GM21825 (cell line): Measurements from ENCODE around the gene PRSS56.

Experiments used
- ATAC-seq: cut with Tn5 transposase; IDR thresholded peaks from one replicate; pipeline ENCODE4 v1.9.1; 2021; ENCODE audit warnings: mild to moderate bottlenecking, moderate library complexity; ENCODE audit not compliant: unreplicated experiment

The PRSS56 gene

GRCh38 chr2:232540441-232541041, 20.4 kb downstream of the PRSS56 start:
- ATAC-seq, result no peak

GRCh38 chr2:232541195-232541960, 21.2 kb downstream of the PRSS56 start:
- ATAC-seq, result no peak

GRCh38 chr2:232541961-232542714, 21.9 kb downstream of the PRSS56 start:
- ATAC-seq, result no peak

GRCh38 chr2:232542715-232543467, 22.7 kb downstream of the PRSS56 start:
- ATAC-seq, result no peak

- ATAC-seq, result no peak
Observed at GRCh38 chr2:232543491-232543890, 23.3 kb downstream of the PRSS56 start.

GRCh38 chr2:232543928-232544631, 23.9 kb downstream of the PRSS56 start:
- ATAC-seq, result no peak

- ATAC-seq, result no peak
Observed at GRCh38 chr2:232544674-232545073, 24.5 kb downstream of the PRSS56 start.

- ATAC-seq, result no peak
Observed at GRCh38 chr2:232545511-232546375, 25.6 kb downstream of the PRSS56 start.

- no peak for ATAC-seq
Observed at GRCh38 chr2:232547991-232548390, 27.8 kb downstream of the PRSS56 start.

- no peak for ATAC-seq
Observed at GRCh38 chr2:232549655-232550353, 29.6 kb downstream of the PRSS56 start.

GRCh38 chr2:232550354-232551249, 30.4 kb downstream of the PRSS56 start, which contains the start of the genes EIF4E2 and TIGD1:
TSS of gene EIF4E2 (plus strand) at chr2:232550689. CDS start at chr2:232550725, 36 bp downstream.
TSS of gene TIGD1 (minus strand) at chr2:232550557. CDS start at chr2:232549882, 675 bp downstream.
- peak; percentile 89 for ATAC-seq

GRCh38 chr2:232551250-232551638, 31.1 kb downstream of the PRSS56 start:
- ATAC-seq, result no peak

- no peak for ATAC-seq
Observed at GRCh38 chr2:232551776-232552175, 31.6 kb downstream of the PRSS56 start.

GRCh38 chr2:232556426-232556825, 36.2 kb downstream of the PRSS56 start:
- ATAC-seq, result no peak

- ATAC-seq, result no peak
Observed at GRCh38 chr2:232562515-232563151, 42.4 kb downstream of the PRSS56 start.

GRCh38 chr2:232563580-232563979, 43.4 kb downstream of the PRSS56 start:
- no peak for ATAC-seq

- no peak for ATAC-seq
Observed at GRCh38 chr2:232567721-232568120, 47.5 kb downstream of the PRSS56 start.
